Measurements from ENCODE around the gene JAKMIP2.

The JAKMIP2 gene

GRCh38 chr5:147788023-147788422 is 5.5 kb upstream of the JAKMIP2 start:
- no peak for DNase-seq (ENCODE audit: low read depth, low spot score)

- DNase-seq (ENCODE audit: low read depth, low spot score), result no peak
These were observed 3.6 kb upstream of the JAKMIP2 start for GRCh38 chr5:147786142-147786541.

- no peak for DNase-seq (ENCODE audit: low read depth, low spot score)
These were observed 1.8 kb upstream of the JAKMIP2 start for GRCh38 chr5:147784146-147784987.

GRCh38 chr5:147780924-147781573 is 1.5 kb downstream of the JAKMIP2 start:
- DNase-seq (ENCODE audit: low read depth, low spot score), result peak; percentile 26

GRCh38 chr5:147779694-147780093 is 2.8 kb downstream of the JAKMIP2 start:
- DNase-seq (ENCODE audit: low read depth, low spot score), result no peak

- no peak for DNase-seq (ENCODE audit: low read depth, low spot score)
These were observed 5.5 kb downstream of the JAKMIP2 start for GRCh38 chr5:147776989-147777388.

GRCh38 chr5:147773587-147773986 is 8.9 kb downstream of the JAKMIP2 start:
- no peak for DNase-seq (ENCODE audit: low read depth, low spot score)

- DNase-seq (ENCODE audit: low read depth, low spot score), result no peak
These were observed 9.4 kb downstream of the JAKMIP2 start for GRCh38 chr5:147773139-147773538.

- no peak for DNase-seq (ENCODE audit: low read depth, low spot score)
These were observed 15.5 kb downstream of the JAKMIP2 start for GRCh38 chr5:147767048-147767447.

- peak; percentile 94 for DNase-seq (ENCODE audit: low read depth, low spot score)
These were observed 18.6 kb downstream of the JAKMIP2 start for GRCh38 chr5:147763791-147764525.

GRCh38 chr5:147760086-147760875 is 22.2 kb downstream of the JAKMIP2 start:
- no peak for DNase-seq (ENCODE audit: low read depth, low spot score)

- no peak for DNase-seq (ENCODE audit: low read depth, low spot score)
These were observed 23.1 kb downstream of the JAKMIP2 start for GRCh38 chr5:147759441-147759840.

GRCh38 chr5:147756566-147756965 is 26.0 kb downstream of the JAKMIP2 start:
- DNase-seq (ENCODE audit: low read depth, low spot score), result no peak

GRCh38 chr5:147754372-147755122 is 28.0 kb downstream of the JAKMIP2 start:
- no peak for DNase-seq (ENCODE audit: low read depth, low spot score)

GRCh38 chr5:147753765-147754164 is 28.8 kb downstream of the JAKMIP2 start:
- no peak for DNase-seq (ENCODE audit: low read depth, low spot score)

GRCh38 chr5:147752666-147753290 is 29.8 kb downstream of the JAKMIP2 start:
- DNase-seq (ENCODE audit: low read depth, low spot score), result no peak

GRCh38 chr5:147752033-147752432 is 30.5 kb downstream of the JAKMIP2 start:
- no peak for DNase-seq (ENCODE audit: low read depth, low spot score)

GRCh38 chr5:147751156-147751830 is 31.2 kb downstream of the JAKMIP2 start:
- peak; percentile 41 for DNase-seq (ENCODE audit: low read depth, low spot score)

- DNase-seq (ENCODE audit: low read depth, low spot score), result no peak
These were observed 32.5 kb downstream of the JAKMIP2 start for GRCh38 chr5:147750065-147750464.

- no peak for DNase-seq (ENCODE audit: low read depth, low spot score)
These were observed 33.9 kb downstream of the JAKMIP2 start for GRCh38 chr5:147748590-147748989.

Data from astrocyte of the hippocampus (primary cell).